Hematopoietic multipotent progenitor cell treated with erythropoietin and hydrocortisone succinate and interleukin-3 and kit ligand, for 15 days (in vitro differentiated cells): ENCODE data around the gene SLC1A5.
"Not testable (repeated sequence)": the region's sequence is repeated elsewhere in the genome, so short reads cannot be mapped to it uniquely, and the experiment has no call there.

ENCODE experiments used
- DNase-seq: peaks from one replicate; pipeline ENCODE4 v3.0.0-alpha.2; 2015; ENCODE audit warnings: low spot score

Gene SLC1A5

DNA sequence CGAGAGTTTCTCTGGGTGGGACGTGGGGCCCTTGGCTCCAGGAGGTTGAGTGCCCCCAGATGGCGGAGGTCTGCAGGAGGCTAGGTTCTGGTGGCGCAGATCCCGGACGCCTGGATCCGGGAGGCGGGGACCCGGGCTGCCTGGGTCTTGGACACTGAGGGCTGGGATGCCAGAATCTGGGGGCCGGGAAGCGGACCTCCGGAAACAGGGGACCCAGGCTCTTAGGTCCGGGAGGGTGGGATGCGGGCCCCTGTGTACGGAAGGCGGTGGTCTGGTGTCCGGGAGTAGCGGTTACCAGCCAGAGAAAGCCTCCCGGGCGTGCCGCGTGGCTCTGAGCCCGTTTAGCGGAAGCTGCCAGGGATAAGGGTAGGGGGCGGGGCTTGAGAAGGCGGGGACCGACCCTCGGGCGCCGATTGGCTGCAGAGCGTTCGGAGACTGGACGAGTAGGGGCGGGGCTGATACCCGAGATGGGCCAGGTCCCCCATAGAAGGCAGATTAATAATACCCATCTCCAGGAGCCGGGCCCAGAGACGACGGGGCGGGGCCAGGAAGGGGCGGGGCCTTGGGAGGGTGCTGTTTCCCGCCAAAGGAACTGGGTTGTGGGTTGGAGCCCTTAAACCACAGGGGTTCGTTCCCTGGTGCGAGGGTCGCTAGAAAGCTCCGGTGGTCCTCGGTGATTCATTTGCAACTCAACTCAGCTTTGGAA, at the start of gene SLC1A5:
Gene SLC1A5 (minus strand): TSS at position 333 of the 706 bp plus-strand sequence. CDS start 629 bp downstream, outside the sequence.
- DNase-seq = peak; percentile 99

DNA sequence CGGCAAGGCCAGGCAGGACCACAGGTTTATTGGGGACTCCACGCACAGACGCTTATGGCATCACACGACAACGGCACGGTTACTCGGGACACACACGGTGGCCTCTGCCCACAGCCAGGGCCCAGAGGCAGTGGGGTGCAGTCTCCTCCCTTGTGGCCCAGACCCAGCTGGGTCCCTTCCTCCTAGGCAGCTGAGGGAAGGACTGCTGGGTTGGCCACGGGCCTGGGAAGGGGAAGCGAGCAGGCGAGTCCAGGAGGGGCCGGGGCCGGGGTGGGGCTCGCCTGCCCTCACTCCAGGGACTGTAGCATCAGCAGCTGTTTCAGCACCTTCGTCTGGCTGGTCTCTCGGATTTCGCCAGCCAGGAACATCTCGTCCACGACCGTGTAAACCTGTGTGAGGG, 49.8 kb upstream of the SLC1A5 start:
- DNase-seq = no peak

DNA sequence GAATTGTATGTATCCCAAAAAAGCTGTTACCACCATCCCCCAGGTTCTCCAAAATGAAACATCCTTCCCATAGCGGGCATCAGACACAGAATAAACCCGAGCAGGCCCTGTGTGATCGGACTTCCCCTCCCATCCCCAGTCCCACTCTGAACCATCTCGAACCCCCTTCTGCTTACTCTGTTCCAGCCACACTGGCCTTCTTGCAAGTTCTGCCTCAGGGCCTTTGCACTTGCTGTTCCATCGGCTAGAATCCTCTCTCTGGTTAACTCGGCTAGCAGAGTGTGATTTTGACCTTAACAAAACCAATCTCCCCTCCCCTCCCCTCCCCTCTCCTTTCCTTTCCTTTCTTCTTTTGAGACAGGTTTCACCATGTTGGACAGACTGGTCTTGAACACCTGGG, 46.6 kb upstream of the SLC1A5 start:
- DNase-seq = no peak

- no peak for DNase-seq
Measured at GRCh38 chr19:46834121-46834520, 45.7 kb upstream of the SLC1A5 start.

- no peak for DNase-seq
Measured at GRCh38 chr19:46830864-46831263, 42.5 kb upstream of the SLC1A5 start.

- DNase-seq = no peak
Measured at GRCh38 chr19:46828484-46828883, 40.1 kb upstream of the SLC1A5 start.

DNA sequence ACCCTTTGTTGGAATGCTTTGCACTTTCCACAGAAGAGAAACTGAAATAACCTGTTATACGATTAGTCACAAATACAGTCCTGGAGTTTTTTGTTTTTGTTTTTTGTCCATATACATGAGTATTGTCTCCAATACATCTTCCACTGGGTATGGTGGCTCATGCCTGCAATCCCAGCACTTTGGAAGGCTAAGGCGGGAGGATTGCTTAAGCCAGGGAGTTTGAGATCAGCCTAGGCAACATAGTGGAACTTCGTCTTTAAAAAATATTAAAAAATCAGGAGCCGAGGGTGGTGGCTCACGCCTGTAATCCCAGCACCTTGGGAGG, 37.3 kb upstream of the SLC1A5 start:
- no peak for DNase-seq

GRCh38 chr19:46824890-46825730, 36.7 kb upstream of the SLC1A5 start:
- no peak for DNase-seq

DNA sequence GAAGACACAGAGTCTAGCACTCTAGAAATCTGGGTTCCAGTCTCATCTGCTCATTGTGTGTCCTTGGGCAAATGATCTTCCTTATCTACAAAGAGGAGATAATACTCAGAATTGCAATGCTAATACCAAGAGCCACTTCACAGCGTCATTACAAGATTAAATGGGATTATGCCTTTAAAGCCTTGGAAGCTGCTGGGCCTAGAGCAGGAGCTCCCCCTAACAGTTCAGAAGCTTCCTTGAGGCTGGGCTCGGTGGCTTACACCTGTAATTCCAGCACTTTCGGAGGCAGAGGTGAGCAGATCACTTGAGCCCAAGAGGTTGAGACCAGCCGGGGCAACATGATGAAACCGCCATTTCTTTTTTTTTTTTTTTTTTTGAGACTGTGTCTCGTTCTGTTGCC, 34.7 kb upstream of the SLC1A5 start:
- DNase-seq = no peak

GRCh38 chr19:46822410-46822787, 34.0 kb upstream of the SLC1A5 start:
- DNase-seq = not testable (repeated sequence)

- DNase-seq = no peak
Measured at GRCh38 chr19:46821512-46822409, 33.4 kb upstream of the SLC1A5 start.

DNA sequence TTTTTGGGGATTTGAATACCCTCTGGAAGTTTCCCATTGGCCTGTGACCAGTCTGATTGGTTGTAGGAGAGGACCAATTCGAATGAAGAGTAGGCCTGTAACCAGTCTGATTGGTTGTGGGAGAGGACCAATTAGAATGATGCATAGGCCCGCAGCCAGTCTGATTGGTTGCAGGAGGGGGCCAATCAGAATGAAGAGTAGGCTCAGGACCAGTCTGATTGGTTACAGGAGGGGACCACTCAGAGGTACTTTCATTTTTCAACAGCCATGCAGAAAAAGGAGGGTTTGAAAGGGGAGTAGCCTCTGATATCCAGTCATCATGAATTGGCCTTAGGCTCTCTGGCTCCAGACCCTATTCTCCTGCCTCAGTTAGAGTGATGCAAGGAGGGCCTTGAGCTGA, 30.4 kb upstream of the SLC1A5 start:
- peak; percentile 42 for DNase-seq

GRCh38 chr19:46815833-46816627, 27.6 kb upstream of the SLC1A5 start:
- no peak for DNase-seq

- no peak for DNase-seq
Measured at GRCh38 chr19:46813839-46814358, 25.5 kb upstream of the SLC1A5 start.

GRCh38 chr19:46812977-46813838, 24.8 kb upstream of the SLC1A5 start:
- DNase-seq = no peak

DNA sequence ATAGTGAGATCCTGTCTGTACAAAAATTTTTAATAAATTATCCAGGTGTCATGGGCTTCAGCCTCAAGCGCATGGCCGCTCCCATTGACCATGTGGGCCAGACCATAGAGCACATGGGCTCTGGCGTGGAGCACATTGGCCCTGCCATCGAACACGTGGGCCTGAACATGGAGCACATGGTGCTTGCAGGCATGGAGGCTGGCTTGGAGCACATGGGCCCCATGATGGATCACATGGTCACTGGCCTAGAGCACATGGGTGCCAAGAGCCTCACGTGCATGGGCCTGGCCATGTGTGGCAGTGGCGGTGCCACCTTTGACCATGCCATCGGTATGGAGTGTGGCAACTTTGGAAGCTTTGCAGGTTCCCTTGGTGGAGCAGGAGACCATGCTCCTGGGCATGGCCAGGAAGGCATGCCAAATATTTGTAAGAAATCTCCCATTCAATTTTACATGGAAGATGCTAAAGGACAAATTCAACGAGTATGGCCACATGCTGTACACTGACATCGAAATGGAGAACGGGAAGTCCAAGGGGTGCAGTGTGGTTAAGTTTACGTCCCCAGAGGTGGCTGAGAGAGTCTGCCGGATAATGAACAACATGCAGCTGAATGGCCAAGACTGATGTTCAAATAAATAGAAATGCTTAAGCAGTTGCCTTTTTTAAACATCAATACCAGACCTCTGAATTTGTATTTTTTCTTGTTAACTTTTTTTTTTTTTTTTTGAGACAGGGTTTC, 21.3 kb upstream of the SLC1A5 start:
- no peak for DNase-seq

- DNase-seq = no peak
Measured at GRCh38 chr19:46806656-46807055, 18.3 kb upstream of the SLC1A5 start.

DNA sequence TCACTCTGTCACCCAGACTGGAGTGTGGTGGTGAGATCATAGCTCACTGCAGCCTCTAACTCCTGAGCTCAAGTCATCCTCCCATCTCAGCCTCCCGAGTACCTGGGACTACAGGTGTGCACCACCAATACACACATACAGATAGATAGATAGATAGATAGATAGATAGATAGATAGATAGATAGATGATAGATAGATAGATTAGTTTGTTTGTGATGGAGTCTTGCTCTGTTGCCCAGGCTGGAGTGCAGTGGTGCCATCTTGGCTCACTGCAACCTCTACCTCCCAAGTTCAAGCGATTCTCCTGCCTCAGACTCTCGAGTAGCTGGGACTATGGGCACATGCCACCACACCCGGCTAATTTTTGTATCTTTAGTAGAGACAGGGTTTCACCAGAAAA, 16.0 kb upstream of the SLC1A5 start:
- DNase-seq = not testable (repeated sequence)

- no peak for DNase-seq
Measured at GRCh38 chr19:46803555-46803954, 15.2 kb upstream of the SLC1A5 start.

DNA sequence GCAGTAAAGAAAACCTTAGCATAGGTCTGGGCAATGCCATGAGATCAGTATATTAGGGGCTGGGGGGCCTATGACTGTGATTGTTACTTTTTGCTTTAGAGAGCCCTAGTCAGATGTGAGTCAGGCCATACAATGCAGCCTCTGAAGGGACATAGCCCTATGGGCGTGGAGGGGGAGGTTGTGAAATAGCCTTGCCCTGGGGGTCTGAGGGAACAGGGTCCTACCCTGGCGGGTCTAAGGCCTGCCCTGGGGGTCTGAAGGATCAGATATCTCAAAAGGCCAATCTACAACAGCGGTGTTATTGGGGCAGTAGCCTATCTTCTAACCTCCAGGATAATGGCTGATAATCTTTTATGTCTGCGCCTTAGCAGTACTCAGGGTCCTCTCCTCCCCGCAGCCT, 13.8 kb upstream of the SLC1A5 start:
- no peak for DNase-seq
